Suprapubic skin (tissue), 3 donors: Measurements from ENCODE around the gene TMA7B.

ENCODE experiments used
- POLR2AphosphoS5 ChIP-seq, 3 donors: sonication (generic); formaldehyde crosslinking; IDR thresholded peaks; one replicate each; pipeline ENCODE4 v1.6.1; 2017; ENCODE audit warnings: antibody characterized with exemption in 3 of 3
- TF ChIP-seq, protein P1 (sequence below), 2 donors: fragments of 200-600 bp in 1 of 2; fragments of 450-650 bp in 1 of 2; sonication (generic) in 1 of 2; IDR thresholded peaks; one replicate each; pipeline ENCODE4 v1.5.1; 2016 to 2019; ENCODE audit warnings: antibody characterized with exemption in 2 of 2, mild to moderate bottlenecking in 1 of 2, moderate library complexity in 1 of 2

GRCh38 chr22:40004836-40005235 lies 44.6 kb downstream of the TMA7B start:
- TF ChIP-seq, protein P1, sequence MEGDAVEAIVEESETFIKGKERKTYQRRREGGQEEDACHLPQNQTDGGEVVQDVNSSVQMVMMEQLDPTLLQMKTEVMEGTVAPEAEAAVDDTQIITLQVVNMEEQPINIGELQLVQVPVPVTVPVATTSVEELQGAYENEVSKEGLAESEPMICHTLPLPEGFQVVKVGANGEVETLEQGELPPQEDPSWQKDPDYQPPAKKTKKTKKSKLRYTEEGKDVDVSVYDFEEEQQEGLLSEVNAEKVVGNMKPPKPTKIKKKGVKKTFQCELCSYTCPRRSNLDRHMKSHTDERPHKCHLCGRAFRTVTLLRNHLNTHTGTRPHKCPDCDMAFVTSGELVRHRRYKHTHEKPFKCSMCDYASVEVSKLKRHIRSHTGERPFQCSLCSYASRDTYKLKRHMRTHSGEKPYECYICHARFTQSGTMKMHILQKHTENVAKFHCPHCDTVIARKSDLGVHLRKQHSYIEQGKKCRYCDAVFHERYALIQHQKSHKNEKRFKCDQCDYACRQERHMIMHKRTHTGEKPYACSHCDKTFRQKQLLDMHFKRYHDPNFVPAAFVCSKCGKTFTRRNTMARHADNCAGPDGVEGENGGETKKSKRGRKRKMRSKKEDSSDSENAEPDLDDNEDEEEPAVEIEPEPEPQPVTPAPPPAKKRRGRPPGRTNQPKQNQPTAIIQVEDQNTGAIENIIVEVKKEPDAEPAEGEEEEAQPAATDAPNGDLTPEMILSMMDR (IDR thresholded peaks at IDR 0.05) = no peak
- no peak for TF ChIP-seq POLR2AphosphoS5 (IDR thresholded peaks at IDR 0.05)
